ENCODE measurements around the gene MVB12B. TPM values are rescaled to one million over a fixed set of nuclear protein-coding genes. Genes with fewer than 3 reads are reported as not detected.

Gene MVB12B
- total RNA-seq, 4 donors from 2014 or later, result 6.1 to 18.0 (median 13.2) TPM

- H3K4me1 ChIP-seq, result no peaks in the 10 kb centered on the region
- no peak for TF ChIP-seq POLR2A (IDR thresholded peaks at IDR 0.05)
- TF ChIP-seq CTCF (IDR thresholded peaks at IDR 0.05 in 4 of 5, conservative IDR thresholded peaks at IDR 0.05 in 1 of 5), result no peak
- no peak for ATAC-seq
- H3K27ac ChIP-seq, result no peak overlapping the region
- H3K4me3 ChIP-seq, result no peak overlapping the region
- no peaks in the 10 kb centered on the region for H3K27me3 ChIP-seq
- intact Hi-C loops (cut with DNase I; ENCODE audit: low total_unique reads), result no loop called here
- in situ Hi-C loops (cut with MboI; ENCODE audit: low sequenced_read_pairs in 4 of 4), result no loop called here
- no peak for DNase-seq
- no peaks in the 10 kb centered on the region for H3K9me3 ChIP-seq
- H3K36me3 ChIP-seq, result no peaks in the 10 kb centered on the region
These were observed 121.5 kb downstream of the MVB12B start for GRCh38 chr9:126448136-126448535.

- Histone ChIP-seq H3K27me3 (no peaks in the 10 kb centered on the region), H3K36me3 (no peaks in the 10 kb centered on the region), H3K27ac (no peak overlapping the region), H3K4me1 (no peaks in the 10 kb centered on the region), H3K4me3 (no peak overlapping the region), H3K9me3 (no peaks in the 10 kb centered on the region)
- ATAC-seq, result no peak
- intact Hi-C loops (cut with DNase I; ENCODE audit: low total_unique reads), result no loop called here
- in situ Hi-C loops (cut with MboI; ENCODE audit: low sequenced_read_pairs in 4 of 4), result no loop called here
- DNase-seq, result no peak
- no peak for TF ChIP-seq POLR2A (IDR thresholded peaks at IDR 0.05)
- no peak for TF ChIP-seq CTCF (IDR thresholded peaks at IDR 0.05 in 4 of 5, conservative IDR thresholded peaks at IDR 0.05 in 1 of 5)
These were observed 122.4 kb downstream of the MVB12B start for GRCh38 chr9:126448865-126449577.

DNA sequence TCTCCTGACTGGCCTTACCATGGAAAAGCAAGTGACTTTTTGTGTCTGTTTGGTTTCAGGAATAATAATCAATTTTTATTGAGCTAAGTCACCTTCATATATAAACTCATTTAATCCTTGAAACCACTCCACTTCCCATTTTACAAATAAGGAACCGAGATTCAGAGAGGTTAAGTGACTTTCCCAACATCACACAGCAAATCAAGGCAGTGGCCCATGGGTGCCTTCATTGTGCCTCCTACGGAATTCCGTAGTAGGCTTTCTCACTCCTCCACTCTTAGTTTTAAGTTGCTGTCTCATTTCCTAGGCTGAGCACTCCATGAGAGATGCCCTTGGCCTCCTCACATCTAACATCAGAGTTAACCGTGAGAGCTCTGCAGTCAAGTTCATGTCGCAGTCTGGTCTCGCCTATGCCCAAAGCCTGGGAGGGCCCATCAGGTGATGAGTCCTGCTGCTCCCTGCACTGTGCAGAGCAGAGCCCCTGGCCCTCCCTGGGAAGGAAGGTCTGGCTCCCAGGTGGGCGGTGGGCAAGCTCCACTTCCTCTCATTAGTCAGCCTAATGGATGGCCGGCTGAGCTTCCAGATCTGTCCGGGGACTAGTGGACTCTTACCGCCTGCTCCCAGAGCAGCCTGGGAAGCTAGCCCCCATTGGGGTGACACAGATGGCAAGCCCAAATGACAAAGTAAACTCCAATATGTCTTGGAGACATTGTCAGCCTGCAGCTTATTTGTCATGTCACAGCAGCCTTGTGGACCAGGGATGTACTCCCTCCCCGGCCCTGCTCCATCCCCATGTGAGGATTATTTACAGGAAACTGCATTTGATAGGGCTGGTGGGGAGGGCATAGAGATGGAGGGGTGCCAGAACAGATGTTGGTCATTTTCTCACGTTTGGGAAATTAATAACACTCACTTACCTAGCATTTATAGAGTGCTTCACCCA, 123.4 kb downstream of the MVB12B start:
- ATAC-seq (no peak), DNase-seq (no peak)
- TF ChIP-seq POLR2A (IDR thresholded peaks at IDR 0.05) (no peak), CTCF (IDR thresholded peaks at IDR 0.05 in 4 of 5, conservative IDR thresholded peaks at IDR 0.05 in 1 of 5) (no peak)
- H3K27me3 ChIP-seq, result no peaks in the 10 kb centered on the region
- H3K9me3 ChIP-seq, result no peaks in the 10 kb centered on the region
- H3K4me3 ChIP-seq, result no peak overlapping the region
- in situ Hi-C loops (cut with MboI; ENCODE audit: low sequenced_read_pairs in 4 of 4), result no loop called here
- no peak overlapping the region for H3K27ac ChIP-seq
- intact Hi-C loops (cut with DNase I; ENCODE audit: low total_unique reads), result no loop called here
- H3K4me1 ChIP-seq, result no peaks in the 10 kb centered on the region
- no peaks in the 10 kb centered on the region for H3K36me3 ChIP-seq

DNA sequence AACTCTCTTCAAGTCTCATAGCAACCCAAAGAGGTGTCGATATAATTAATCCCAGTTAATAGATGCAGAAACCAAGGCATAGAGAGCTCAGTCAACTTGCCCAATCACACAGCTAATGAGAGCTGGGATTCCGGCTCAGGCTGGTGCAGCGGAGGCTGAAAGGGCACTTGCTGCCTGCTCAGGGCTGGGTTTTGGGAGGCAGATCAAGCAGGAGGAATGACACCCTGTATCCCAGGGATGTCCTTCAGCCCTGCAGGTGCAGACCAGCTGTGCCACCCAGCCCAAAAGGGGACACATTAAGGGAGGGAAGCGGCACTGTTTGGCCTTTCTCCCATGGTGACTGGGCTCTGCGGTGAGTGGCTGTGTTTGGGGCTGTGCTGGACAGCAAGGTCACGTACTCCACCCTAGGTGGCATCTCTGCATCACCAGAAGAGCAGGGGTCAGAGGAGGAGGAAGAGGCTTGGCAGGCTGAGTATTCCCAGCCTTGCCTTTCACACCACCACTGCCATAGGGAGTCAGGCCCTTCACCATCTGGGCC, 124.1 kb downstream of the MVB12B start:
- H3K4me1 ChIP-seq, result no peaks in the 10 kb centered on the region
- no peak for TF ChIP-seq POLR2A (IDR thresholded peaks at IDR 0.05)
- TF ChIP-seq CTCF (IDR thresholded peaks at IDR 0.05 in 4 of 5, conservative IDR thresholded peaks at IDR 0.05 in 1 of 5), result no peak
- no peak overlapping the region for H3K27ac ChIP-seq
- no peak for ATAC-seq
- no peaks in the 10 kb centered on the region for H3K27me3 ChIP-seq
- no peaks in the 10 kb centered on the region for H3K36me3 ChIP-seq
- no peak overlapping the region for H3K4me3 ChIP-seq
- DNase-seq, result no peak
- in situ Hi-C loops (cut with MboI; ENCODE audit: low sequenced_read_pairs in 4 of 4), result no loop called here
- H3K9me3 ChIP-seq, result no peaks in the 10 kb centered on the region
- intact Hi-C loops (cut with DNase I; ENCODE audit: low total_unique reads), result no loop called here
